Hematopoietic multipotent progenitor cell treated with erythropoietin and hydrocortisone succinate and interleukin-3 and kit ligand, for 8 days (in vitro differentiated cells): ENCODE results near the gene FOXP2.
"Not testable (repeated sequence)": the region's sequence is repeated elsewhere in the genome, so short reads cannot be mapped to it uniquely, and the experiment has no call there.

Experiments used
- DNase-seq: peaks from one replicate; pipeline ENCODE4 v3.0.0-alpha.2; 2015

Gene FOXP2

DNA sequence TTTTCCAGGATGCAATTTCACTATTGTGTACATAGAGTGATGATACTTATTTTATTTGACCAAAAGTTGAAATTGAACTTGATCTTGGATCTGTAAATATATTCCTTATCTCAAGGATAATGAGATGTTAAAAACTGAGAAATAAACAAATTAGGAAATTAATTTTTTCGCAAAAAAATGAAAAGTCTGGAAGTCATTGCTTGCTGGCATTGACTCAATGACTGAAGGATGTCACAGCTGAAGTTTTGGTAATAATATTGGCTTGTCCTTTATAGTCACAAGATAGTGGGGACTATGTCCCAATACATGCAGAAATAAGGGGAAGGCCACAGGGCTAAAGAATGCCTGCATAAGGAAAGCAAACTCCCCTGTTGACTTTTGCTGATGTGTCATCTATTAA lies 92.8 kb downstream of the FOXP2 start:
- no peak for DNase-seq

GRCh38 chr7:114508086-114508485 lies 93.5 kb downstream of the FOXP2 start:
- no peak for DNase-seq

DNA sequence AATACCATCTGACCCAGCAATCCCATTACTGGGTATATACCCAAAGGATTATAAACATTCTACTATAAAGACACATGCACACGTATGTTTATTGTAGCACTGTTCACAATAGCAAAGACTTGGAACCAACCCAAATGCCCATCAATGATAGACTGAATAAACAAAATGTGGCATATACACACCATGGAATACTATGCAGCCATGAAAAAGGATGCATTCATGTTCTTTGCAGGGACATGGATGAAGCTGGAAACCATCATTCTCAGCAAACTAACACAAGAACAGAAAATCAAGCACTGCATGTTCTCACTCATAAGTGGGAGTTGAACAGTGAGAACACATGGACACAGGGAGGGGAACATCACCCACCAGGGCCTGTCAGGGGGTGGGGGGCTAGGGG lies 96.2 kb downstream of the FOXP2 start:
- not testable (repeated sequence) for DNase-seq

GRCh38 chr7:114519240-114519639 lies 104.6 kb downstream of the FOXP2 start:
- no peak for DNase-seq

GRCh38 chr7:114522081-114522480 lies 107.5 kb downstream of the FOXP2 start:
- DNase-seq: no peak

GRCh38 chr7:114527589-114527988 lies 113.0 kb downstream of the FOXP2 start:
- DNase-seq: no peak

GRCh38 chr7:114530057-114530611 lies 115.5 kb downstream of the FOXP2 start:
- no peak for DNase-seq

- DNase-seq: no peak
Observed at GRCh38 chr7:114531326-114531725, 116.7 kb downstream of the FOXP2 start.

DNA sequence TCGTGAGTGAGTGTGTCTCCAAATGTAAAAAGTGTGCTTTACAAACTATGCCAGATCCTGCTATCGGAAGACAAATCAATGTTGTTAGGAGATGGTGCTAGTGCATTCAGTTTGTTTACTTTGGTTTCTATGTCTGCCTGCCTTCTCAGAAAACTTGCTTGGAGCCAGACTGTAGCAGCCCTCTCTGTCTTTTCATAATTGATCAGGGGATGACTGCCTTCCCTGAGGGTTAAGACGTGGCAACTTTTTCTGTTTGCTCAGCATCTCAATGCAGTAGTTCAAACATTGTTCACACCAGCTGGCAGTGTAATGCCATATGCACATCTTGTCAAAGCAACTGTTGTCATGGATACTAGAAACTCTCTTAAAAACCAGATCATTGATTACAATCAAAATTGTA lies 118.5 kb downstream of the FOXP2 start:
- DNase-seq: no peak

DNA sequence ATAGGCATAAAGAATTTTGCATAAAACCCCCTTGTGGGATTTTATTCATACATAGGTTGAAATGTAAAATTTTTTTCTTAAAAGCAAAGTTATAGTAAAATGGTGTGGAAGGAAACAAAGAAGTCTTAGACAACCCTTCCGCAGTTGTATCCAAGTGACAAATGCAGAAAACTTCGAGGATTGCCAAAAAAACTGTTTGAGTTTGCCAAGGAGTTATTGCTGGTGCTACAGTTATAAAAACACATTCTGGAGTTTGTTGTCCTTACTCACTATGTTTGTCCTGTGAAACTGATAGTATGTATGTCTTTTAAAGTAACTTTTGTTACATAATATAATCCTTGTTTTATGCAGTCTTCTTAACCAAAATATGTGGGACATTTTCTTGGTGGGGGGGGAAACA lies 120.3 kb downstream of the FOXP2 start:
- no peak for DNase-seq

- DNase-seq: no peak
Observed at GRCh38 chr7:114539575-114539974, 125.0 kb downstream of the FOXP2 start.

GRCh38 chr7:114540291-114540690 lies 125.7 kb downstream of the FOXP2 start:
- no peak for DNase-seq

DNA sequence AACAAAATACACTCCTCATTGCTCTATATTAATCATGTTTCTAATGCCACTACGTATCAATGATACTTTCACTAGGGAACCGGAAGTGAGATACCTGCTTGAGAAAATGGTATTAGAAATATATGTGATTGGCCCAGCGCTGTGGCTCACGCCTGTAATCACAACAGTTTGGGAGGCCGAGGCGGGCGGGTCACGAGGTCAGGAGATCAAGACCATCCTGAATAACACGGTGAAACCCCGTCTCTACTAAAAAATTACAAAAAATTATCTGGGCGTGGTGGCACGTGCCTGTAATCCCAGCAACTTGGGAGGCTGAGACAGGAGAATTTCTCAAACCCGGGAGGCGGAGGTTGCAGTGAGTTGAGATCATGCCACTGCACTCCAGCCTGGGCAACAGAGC lies 132.7 kb downstream of the FOXP2 start:
- DNase-seq: not testable (repeated sequence)

- DNase-seq: no peak
Observed at GRCh38 chr7:114548081-114548980, 133.7 kb downstream of the FOXP2 start.

DNA sequence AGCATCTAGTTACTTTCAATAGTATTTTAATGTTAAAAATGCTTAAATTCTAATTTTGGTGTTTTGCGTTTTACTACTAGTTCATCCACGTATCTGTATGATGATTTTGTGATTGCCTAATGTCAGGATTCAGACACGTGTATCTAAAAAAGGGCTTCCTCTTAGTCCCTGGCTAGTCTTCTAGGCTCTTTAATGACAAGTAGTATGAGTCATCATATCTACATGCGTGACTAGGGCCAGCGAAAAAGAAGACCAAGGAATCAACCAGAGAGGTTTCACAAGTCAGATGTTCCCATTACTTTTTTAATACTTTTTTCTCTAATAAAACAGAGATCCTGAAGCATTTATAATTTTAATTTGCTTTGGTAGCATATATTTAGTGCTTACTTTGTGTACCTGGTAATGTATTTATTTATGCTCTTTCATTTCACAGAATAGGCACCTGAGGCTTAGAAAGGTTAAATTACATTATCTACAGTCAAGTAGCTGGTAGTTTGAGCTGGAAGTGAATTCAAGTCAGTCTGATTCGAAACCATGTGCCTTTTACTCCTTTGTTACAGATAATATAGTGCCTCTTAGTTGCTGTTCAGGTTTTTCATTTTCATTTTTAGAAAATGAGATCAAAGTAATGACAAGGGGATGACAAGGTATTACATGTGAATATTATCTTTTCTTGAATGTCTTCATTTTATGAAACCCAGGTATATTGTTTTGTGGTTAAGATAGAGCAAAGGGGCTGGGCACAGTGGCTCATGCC lies 140.3 kb downstream of the FOXP2 start:
- no peak for DNase-seq

DNA sequence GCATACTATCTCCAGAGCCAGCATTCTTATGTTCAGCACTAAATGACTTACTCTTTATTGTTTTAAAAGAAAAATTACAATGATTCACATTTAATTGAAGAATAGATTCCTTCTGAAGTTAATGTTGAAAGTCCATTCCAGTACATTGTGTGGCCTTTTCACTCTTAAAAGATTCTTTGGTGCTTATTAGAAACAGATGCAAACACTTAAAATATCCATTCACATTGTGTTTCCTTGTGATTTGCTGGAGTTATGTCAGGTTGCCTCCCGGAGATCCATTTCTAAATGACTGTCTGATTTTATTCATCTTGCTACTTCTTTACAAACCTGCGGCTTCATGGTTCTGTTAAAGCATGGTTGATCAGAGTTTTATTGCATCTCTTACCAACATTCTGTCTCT lies 152.8 kb downstream of the FOXP2 start:
- DNase-seq: no peak

DNA sequence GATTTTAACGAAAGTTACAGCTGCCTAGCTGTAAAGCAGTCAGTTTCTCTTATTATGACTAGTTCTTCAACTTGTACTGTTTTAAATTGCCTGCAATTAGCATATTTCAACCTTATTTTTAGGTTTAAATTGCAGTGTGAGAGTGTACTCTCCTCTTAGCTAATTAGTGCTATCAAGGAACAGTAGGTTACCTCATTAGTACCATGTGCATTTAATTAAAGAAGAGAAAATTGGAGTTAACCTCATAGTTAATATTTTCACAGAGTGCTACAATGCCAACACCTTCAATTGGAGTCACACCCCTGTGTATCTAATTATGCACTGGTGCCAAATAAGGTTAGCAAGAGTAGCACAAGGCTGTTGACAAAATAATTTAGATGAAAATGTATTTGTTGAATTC lies 154.6 kb downstream of the FOXP2 start:
- no peak for DNase-seq

- no peak for DNase-seq
Observed at GRCh38 chr7:114574384-114574783, 159.8 kb downstream of the FOXP2 start.

- DNase-seq: no peak
Observed at GRCh38 chr7:114575098-114575497, 160.5 kb downstream of the FOXP2 start.

- not testable (repeated sequence) for DNase-seq
Observed at GRCh38 chr7:114580963-114581362, 166.3 kb downstream of the FOXP2 start.

GRCh38 chr7:114588506-114588905 lies 173.9 kb downstream of the FOXP2 start:
- DNase-seq: no peak

- no peak for DNase-seq
Observed at GRCh38 chr7:114589436-114589835, 174.8 kb downstream of the FOXP2 start.

GRCh38 chr7:114590298-114590697 lies 175.7 kb downstream of the FOXP2 start:
- no peak for DNase-seq

DNA sequence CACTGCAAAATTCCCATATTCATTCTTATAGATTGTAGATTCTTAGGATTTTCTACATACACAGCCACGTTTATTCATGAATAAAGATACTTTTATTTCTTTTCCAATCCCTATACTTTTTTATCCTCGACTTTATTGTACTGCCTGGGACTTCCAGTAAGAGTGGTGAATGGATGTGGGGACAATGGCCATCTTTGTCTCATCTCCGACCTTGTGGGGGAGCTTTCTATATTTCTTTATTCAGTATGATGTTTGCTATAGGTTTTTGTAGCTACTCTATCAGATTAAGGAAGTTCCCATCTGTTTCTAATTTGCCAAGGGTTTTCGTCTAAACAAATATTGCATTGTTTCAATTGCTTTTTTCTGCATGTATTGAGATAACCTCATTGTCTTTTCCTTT lies 184.3 kb downstream of the FOXP2 start:
- no peak for DNase-seq
